Midbrain (tissue), 1 donor: ENCODE data around the gene RIPPLY2.

ENCODE experiments used
- DNase-seq: peaks from one replicate; lab custom pipeline; 2025; lab: John Stamatoyannopoulos, UW

The RIPPLY2 gene

DNA sequence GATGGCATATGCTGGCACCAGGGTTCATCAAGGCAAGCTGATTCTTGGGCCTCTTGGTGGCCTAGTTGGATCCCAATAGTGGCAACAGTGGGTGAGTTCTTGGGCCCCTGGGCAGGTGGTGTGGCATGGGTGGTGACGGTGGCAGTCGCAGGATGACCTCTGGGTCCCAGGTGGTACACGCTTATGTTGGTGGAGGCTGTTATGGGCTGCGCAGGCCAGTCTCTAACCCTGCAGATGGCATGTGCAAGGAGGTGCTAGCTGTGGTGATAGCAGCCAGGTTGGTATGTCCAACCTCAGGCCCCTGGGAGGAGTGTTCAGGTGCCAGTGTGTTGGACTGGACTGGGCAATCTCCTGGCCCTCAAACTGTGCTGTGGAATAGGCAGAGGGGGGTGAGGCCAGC is 52.5 kb downstream of the RIPPLY2 start:
- DNase-seq = no peak
